Right lobe of liver (tissue), 4 donors: ENCODE measurements around the gene GAL3ST3.

Source experiments
- POLR2A ChIP-seq: fragments of 450-650 bp; IDR thresholded peaks from one replicate; pipeline ENCODE4 v1.6.1; 2017; ENCODE audit warnings: antibody characterized with exemption, mild to moderate bottlenecking
- TF ChIP-seq, protein P1 (sequence below), 4 donors: fragments of 200-600 bp in 3 of 4; fragments of 450-650 bp in 1 of 4; IDR thresholded peaks; one replicate each; pipeline versions ENCODE4 v1.5.1 to v1.8.0; 2016 to 2022; ENCODE audit warnings: antibody characterized with exemption in 4 of 4, mild to moderate bottlenecking in 2 of 4
- donor health status: DM: no; HTN: no; CAD: no.
- donor health status: DM: no; HTN: no; CAD: no.
- donor health status: DM: no; HTN: yes; CAD: no.

DNA sequence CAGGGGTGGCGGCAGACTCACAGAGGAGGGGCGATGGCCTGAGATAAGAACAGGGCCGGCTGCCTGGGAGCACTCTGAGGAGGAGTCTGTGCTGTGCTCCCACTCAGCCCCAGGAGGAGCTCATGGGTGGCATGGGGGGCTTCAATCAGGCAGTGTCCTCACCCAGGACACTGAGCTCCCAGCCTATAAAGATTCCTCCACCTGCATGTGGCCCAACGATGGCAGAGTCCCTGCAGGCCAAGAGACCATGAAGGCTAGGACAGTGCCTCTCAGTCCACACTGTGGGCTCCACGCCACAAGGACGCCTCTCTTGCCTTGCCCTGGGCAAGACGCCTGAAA is 35.2 kb downstream of the GAL3ST3 start:
- TF ChIP-seq, protein P1, sequence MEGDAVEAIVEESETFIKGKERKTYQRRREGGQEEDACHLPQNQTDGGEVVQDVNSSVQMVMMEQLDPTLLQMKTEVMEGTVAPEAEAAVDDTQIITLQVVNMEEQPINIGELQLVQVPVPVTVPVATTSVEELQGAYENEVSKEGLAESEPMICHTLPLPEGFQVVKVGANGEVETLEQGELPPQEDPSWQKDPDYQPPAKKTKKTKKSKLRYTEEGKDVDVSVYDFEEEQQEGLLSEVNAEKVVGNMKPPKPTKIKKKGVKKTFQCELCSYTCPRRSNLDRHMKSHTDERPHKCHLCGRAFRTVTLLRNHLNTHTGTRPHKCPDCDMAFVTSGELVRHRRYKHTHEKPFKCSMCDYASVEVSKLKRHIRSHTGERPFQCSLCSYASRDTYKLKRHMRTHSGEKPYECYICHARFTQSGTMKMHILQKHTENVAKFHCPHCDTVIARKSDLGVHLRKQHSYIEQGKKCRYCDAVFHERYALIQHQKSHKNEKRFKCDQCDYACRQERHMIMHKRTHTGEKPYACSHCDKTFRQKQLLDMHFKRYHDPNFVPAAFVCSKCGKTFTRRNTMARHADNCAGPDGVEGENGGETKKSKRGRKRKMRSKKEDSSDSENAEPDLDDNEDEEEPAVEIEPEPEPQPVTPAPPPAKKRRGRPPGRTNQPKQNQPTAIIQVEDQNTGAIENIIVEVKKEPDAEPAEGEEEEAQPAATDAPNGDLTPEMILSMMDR (IDR thresholded peaks at IDR 0.05) = no peak
- no peak for TF ChIP-seq POLR2A
